Motor neuron (in vitro differentiated cells): ENCODE data around the gene TACR1. TPM values are rescaled to one million over a fixed set of nuclear protein-coding genes. Genes with fewer than 3 reads are reported as not detected.

ENCODE experiments used
- ATAC-seq, 8 experiments: fragments of 200-7000 bp; cut with Tn5 transposase; replicated peaks in 6 of 8; 2 replicates each; pipeline ENCODE4 v1.8.0; 2021; ENCODE audit warnings: mild to moderate bottlenecking in 8 of 8, moderate library complexity in 8 of 8
- H3K27ac ChIP-seq, 2 donors: fragments of 250-450 bp; sonication (Bioruptor Pico); 2 replicates each; pipeline ENCODE4 v1.9.0; 2021; ENCODE audit warnings: antibody characterized with exemption in 2 of 2, mild to moderate bottlenecking in 2 of 2, moderate library complexity in 1 of 2
- H3K4me1 ChIP-seq, 2 donors: fragments of 250-450 bp; sonication (Bioruptor Pico); replicated peaks in 1 of 2; 2 replicates each; pipeline ENCODE4 v1.6.1; 2021; ENCODE audit warnings: antibody characterized with exemption in 2 of 2, mild to moderate bottlenecking in 2 of 2, moderate library complexity in 1 of 2
- H3K4me3 ChIP-seq, 5 donors: fragments of 250-450 bp; sonication (Bioruptor Pico); 2 replicates each; pipeline ENCODE4 v1.9.0; 2021; ENCODE audit warnings: antibody characterized with exemption in 5 of 5, mild to moderate bottlenecking in 5 of 5, moderate library complexity in 4 of 5
- WGBS, 10 experiments: fragments of 450-650 bp; shearing (Covaris generic); methylation state at CpG; one replicate each; pipeline ENCODE4 v1.0.0; 2022; 5-methylcytosine and 5-hydroxymethylcytosine counted together
- in situ Hi-C, 9 experiments: fragments of 400-800 bp; cut with MboI; loops; one replicate each; pipeline ENCODE4 v1.15.0; 2021; ENCODE audit warnings: low sequenced_read_pairs in 9 of 9, low pct_unique_long_range_greater_than_20kb in 2 of 9; ENCODE audit not compliant: unreplicated experiment in 9 of 9
- total RNA-seq, 8 experiments: library from RNA; unstranded; fragments of 300-600 nt; gene quantifications; 2 replicates each; pipeline versions ENCODE4 v1.2.3 to v1.2.4, GENCODE V29; 2022

TACR1 gene
- total RNA-seq, 8 experiments from 2014 or later: 0.25 to 6.9 (median 1.7) TPM

- H3K27ac ChIP-seq: no peak overlapping the region
- H3K4me1 ChIP-seq: peaks cover 0 to 13% of the 10 kb centered on the region in 2 donors
- in situ Hi-C loops: no loop called here
- peak in 1 of 8 experiments; percentile 11 for ATAC-seq
- no peak overlapping the region for H3K4me3 ChIP-seq
- WGBS, 10 experiments: 80 to 100% (median 100%) methylated on average over 2 to 3 of the region's 4 CpGs; no CpG with 5 or more reads in 7 of the 10 experiments
Measured at GRCh38 chr2:75007819-75008218, 191.5 kb downstream of the TACR1 start.

DNA sequence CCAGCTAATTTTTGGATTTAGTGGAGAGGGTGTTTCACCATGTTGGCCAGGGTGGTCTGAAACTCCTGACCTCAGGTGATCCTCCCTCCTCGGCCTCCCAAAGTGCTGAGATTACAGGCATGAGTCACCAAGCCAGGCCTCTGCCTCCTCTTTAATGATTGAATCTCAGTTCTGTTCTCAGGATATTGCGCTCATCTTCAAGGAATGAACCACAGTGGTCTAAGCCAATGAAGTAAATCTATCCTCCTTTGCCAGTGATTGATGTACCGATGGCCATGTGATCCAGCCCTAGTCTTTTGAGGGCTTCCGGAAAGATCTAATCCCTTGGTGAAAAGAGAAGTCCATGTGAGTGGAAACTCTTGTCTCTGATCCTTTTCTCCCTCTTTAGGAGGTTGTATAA is 192.3 kb downstream of the TACR1 start:
- 75 to 100% (median 98%) methylated on average over 1 to 4 of the region's 4 CpGs; no CpG with 5 or more reads in 4 of the 10 experiments for WGBS, 10 experiments
- H3K4me3 ChIP-seq: no peak overlapping the region
- in situ Hi-C loops: no loop called here
- H3K4me1 ChIP-seq: peaks cover 0 to 13% of the 10 kb centered on the region in 2 donors
- no peak for ATAC-seq
- no peak overlapping the region for H3K27ac ChIP-seq

DNA sequence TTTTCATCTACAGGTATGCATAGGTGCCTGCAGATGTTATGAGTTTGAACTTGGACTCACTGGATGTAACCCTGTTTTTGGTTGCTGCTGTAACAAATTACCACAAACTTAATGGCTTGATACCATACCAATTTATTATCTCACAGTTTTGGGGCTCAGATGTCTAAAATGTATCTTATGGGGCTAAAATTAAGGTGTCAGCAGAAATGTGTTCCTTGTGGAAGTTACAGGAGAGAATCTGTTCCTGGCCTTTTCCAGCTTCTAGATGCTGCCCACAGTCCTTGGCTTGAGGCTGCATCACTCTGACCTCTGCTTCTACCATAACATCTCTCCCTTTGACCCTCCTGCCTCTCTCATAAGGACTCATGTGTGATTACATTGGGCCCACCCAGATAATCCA is 193.3 kb downstream of the TACR1 start:
- H3K4me3 ChIP-seq: no peak overlapping the region
- H3K4me1 ChIP-seq: peaks cover 0 to 13% of the 10 kb centered on the region in 2 donors
- H3K27ac ChIP-seq: no peak overlapping the region
- no peak for ATAC-seq
- in situ Hi-C loops: no loop called here

GRCh38 chr2:75003773-75004172 is 195.5 kb downstream of the TACR1 start:
- H3K4me3 ChIP-seq: no peak overlapping the region
- 33 to 100% (median 80%) methylated on average over 1 to 2 of the region's 2 CpGs; no CpG with 5 or more reads in 1 of the 10 experiments for WGBS, 10 experiments
- in situ Hi-C loops: no loop called here
- no peak for ATAC-seq
- H3K4me1 ChIP-seq: peaks cover 0 to 15% of the 10 kb centered on the region in 2 donors
- no peak overlapping the region for H3K27ac ChIP-seq

- in situ Hi-C loops: no loop called here
Measured at GRCh38 chr2:75003276-75003675, 196.0 kb downstream of the TACR1 start.

GRCh38 chr2:75002007-75002406 is 197.3 kb downstream of the TACR1 start:
- WGBS, 10 experiments: 40 to 100% (median 88%) methylated on average over 1 to 2 of the region's 3 CpGs; no CpG with 5 or more reads in 4 of the 10 experiments
- ATAC-seq: no peak
- Histone ChIP-seq H3K4me1 (peaks cover 0 to 7% of the 10 kb centered on the region in 2 donors), H3K4me3 (no peak overlapping the region), H3K27ac (no peak overlapping the region)
- in situ Hi-C loops: no loop called here

More at GRCh38 chr2:75003276-75003675, 196.0 kb downstream of the TACR1 start:
- WGBS, 10 experiments: 36 to 100% (median 60%) methylated on average over 1 to 2 of the region's 2 CpGs; no CpG with 5 or more reads in 5 of the 10 experiments
- ATAC-seq: no peak
- Histone ChIP-seq H3K27ac (no peak overlapping the region), H3K4me1 (peaks cover 0 to 10% of the 10 kb centered on the region in 2 donors), H3K4me3 (no peak overlapping the region)

- in situ Hi-C loops: no loop called here
- no peak overlapping the region for H3K27ac ChIP-seq
- peaks cover 0 to 7% of the 10 kb centered on the region in 2 donors for H3K4me1 ChIP-seq
- ATAC-seq: peak in 2 of 8 experiments; percentile 31 to 61
- H3K4me3 ChIP-seq: no peak overlapping the region
- 59 to 100% (median 83%) methylated on average over 1 to 5 of the region's 5 CpGs; no CpG with 5 or more reads in 1 of the 10 experiments for WGBS, 10 experiments
Measured at GRCh38 chr2:74999468-74999867, 199.9 kb downstream of the TACR1 start.

Other genes starting within 250 kb of the TACR1 start
- gene POLE4, start 240.9 kb downstream of the TACR1 start, total RNA-seq: 10 to 100 TPM; 23.2 to 68.9 (median 33.7) TPM